ENCODE data around the gene GOLGA8R. TPM values are rescaled to one million over a fixed set of nuclear protein-coding genes. Genes with fewer than 3 reads are reported as not detected.

Gene GOLGA8R
- polyA plus RNA-seq, 1 donor = 10.9 TPM

Other genes starting within 250 kb of the GOLGA8R start
- gene CHRFAM7A, start 20.7 kb downstream of the GOLGA8R start, polyA plus RNA-seq (ENCODE audit: insufficient read length) = 6.9 TPM
- 2.5 TPM for gene GOLGA8Q, start 137.8 kb upstream of the GOLGA8R start, polyA plus RNA-seq (ENCODE audit: insufficient read length)
- gene GOLGA8H, start 189.8 kb upstream of the GOLGA8R start, polyA plus RNA-seq (ENCODE audit: insufficient read length) = 2.4 TPM